HG03520 (cell line): ENCODE data around the gene ADARB2.
"Not testable (repeated sequence)": the region's sequence is repeated elsewhere in the genome, so short reads cannot be mapped to it uniquely, and the experiment has no call there.

Experiments used
- ATAC-seq: cut with Tn5 transposase; IDR thresholded peaks from one replicate; pipeline ENCODE4 v1.9.1; 2021; ENCODE audit warnings: mild to moderate bottlenecking, moderate library complexity; ENCODE audit not compliant: unreplicated experiment

Gene ADARB2

GRCh38 chr10:1552406-1552805 lies 184.9 kb downstream of the ADARB2 start:
- no peak for ATAC-seq

DNA sequence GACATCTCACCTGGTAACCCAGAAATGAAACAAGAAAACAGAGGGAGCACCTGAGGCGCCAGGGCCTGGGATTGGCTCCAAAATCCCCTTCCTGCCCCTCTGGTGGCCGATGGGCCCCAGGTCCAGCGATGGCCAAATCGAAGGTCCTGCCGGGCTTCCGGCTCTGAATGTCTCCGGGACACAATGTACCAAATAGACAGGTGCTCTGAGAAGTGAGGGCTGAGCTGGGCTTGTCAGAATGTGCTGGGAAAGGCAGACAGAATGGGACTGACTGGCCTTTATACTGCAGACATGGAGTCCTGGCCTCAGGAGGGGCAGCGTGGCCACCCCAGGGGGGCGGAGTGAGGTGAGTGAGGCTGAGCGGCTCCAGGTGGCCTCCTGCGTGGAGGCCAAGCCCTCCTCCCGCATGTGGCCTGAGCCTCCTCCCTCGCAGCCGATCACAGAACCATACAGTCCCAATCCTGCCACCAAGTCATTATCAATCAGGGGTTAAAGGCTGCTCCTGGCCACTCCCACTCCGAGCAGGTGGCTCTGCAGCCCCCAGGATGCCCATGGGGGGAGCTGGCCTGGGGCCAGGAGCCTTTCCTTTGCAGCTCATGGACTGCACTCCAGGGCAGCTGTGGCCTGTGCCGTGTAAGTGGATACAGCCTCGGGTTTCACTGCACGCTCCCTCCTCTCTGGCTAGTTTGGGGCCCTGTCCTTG lies 185.5 kb downstream of the ADARB2 start:
- ATAC-seq = no peak

DNA sequence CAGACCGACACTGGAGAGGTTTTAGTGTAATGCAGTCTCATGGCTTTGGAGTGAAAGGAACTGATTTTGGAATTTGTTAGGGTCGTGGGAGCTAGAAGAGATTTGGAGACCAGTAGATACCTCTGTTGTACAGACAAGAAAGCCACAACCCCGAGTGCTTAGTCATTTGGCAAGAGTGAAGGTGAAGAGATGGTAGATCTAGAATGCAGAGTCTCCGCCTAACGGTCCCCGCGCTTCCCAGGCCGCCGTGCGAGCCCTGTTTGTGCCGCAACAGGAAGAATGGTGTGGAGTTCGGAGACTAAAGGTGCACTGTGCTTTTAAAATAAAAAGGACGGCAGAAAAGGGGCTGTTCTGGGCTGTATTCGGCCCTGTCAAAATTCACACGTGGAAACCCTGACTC lies 186.7 kb downstream of the ADARB2 start:
- no peak for ATAC-seq

GRCh38 chr10:1550291-1550595 lies 187.1 kb downstream of the ADARB2 start:
- ATAC-seq = no peak

GRCh38 chr10:1549591-1550290 lies 187.6 kb downstream of the ADARB2 start:
- no peak for ATAC-seq

DNA sequence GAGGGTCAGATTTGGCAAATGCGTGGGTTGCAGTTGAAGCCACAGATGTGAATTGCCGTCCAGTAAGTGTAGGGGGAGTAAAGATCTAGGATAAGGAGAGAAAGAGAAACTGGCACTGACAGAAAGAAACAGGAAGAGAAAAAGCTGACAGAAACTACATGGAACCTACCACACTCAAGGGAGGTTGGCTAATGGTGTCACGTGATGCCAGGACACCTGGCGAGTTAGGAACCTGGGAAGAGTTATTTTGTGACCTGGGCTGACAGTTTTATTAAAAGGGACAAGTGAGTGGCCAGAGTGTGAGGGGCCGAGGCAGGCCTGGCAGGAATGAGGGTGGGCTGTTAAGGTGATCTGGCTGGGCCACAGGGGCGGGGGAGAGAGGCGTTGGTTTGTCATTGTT lies 188.7 kb downstream of the ADARB2 start:
- ATAC-seq = no peak

- no peak for ATAC-seq
Observed at GRCh38 chr10:1548146-1548545, 189.2 kb downstream of the ADARB2 start.

- ATAC-seq = no peak
Observed at GRCh38 chr10:1546431-1547110, 190.8 kb downstream of the ADARB2 start.

DNA sequence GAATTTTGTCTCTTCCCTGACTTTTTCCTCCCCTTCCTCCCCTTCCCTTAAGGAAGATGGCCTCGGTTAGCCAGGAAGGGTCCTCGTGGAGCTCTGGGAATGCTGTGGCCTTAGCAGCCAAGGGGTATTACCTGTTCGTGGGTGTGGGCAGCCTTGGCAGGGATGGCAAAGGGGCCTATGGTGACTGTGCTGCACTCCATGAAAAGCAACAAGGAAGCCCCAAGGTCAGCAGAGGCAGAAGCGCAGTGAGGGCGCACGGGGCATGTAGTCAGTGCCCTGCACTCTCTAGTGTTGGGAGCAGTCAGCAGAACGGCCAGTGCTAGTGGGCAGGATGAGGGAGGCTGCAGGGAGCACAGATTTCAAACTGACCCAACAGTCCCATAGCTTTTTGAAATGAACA lies 191.8 kb downstream of the ADARB2 start:
- ATAC-seq = no peak

DNA sequence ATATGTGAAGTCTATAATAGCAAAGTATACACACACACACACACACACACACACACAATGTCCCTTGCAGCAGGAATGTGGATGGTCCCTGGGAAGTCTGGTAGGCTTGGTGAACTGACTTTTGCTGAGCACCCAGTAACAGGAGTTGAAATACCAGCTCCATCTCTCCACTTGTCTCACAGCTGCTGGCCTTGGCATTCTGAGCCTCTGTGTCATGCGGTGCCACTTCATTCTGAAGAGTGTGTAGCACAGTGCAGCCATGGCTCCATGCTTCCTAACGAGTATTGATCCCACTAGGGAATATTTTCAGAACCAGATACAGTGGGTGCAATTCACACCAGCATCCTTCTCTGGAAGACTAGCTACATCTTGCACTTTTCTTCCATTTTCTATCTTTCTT lies 192.4 kb downstream of the ADARB2 start:
- no peak for ATAC-seq

GRCh38 chr10:1544209-1544673 lies 193.1 kb downstream of the ADARB2 start:
- no peak for ATAC-seq

- no peak for ATAC-seq
Observed at GRCh38 chr10:1543596-1543995, 193.7 kb downstream of the ADARB2 start.

DNA sequence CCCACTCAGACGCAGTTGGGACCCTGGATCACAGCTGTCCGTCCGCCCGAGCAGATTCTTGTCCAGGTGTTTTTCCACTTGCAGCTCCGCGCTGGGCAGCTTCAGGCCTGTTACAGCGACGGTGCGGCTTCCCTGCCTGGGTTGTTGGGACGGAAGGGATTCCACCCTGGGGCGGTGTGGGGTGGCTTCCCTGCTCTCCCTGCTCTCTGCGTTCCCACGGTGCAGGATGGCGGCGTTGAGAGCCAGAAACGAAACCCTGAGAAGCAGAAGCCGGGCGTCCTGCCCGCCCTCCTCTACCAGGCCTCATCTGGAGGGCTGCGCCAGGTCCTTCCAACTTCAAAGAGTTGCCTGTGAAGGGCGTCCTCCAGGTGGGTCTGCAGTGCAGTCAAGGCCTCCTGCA lies 194.4 kb downstream of the ADARB2 start:
- no peak for ATAC-seq

DNA sequence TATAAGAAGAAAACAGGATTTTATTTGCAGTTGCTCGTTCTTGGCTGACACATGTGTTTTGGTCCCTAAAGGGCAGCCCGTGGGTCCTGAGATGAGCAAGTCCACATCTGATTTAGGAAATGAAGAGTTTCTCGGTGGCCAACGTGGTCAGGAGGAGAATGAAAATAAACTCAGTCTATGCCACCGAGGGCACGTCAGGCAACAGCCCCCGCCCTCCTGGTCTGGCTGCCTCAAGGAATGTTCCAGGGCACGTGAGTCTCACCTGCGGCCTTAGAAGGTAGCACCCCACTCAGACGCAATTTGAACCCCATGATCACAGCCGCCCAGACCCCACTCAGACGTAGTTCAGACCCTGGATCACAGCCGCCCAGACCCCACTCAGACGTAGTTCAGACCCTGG lies 197.2 kb downstream of the ADARB2 start:
- no peak for ATAC-seq

GRCh38 chr10:1539216-1539615 lies 198.1 kb downstream of the ADARB2 start:
- ATAC-seq = no peak

DNA sequence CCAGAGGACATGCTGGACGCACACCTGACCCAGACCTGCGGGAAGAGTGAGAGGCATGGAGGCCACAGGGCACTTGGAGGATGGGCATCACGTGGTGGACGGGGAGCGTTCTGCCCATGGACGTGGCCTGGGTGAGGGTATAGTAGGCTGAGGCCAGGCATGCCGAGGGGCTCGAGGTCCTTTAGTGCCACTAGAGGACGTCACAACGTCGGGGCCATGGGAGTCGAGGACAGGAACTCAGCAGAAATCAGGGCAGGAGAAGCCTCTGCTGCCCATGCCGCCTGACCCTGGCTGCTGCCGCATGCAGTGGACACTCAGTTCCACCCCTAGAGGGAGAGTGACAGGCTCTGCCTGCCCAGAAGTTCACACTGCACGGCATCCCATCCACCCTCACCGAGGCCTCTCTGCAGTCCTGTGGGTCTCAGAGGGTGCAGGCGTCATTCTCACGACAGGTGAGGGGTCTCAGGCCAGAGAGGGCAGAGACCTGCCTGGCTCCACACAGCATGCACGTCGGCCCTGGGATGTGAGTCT lies 198.7 kb downstream of the ADARB2 start:
- ATAC-seq = no peak

DNA sequence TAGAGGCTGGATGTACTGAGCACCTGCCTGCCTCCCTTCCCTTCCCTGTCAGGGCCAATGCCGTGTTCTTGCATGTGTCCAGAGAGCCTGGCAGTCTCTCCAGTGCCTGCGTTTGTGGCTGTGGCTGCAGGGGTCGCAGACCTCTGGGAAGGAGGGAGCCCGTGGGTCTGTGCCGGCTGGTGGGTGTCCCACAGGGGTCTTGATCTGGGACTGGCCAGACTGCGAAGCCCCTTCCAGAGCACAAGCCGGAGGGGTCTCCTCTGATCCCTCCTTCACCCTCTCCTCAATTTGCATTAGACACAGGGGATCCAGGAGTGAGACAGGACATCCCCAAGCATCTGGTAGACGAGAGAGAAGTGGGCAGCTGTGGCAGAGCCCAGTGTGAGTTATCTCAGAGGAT lies 199.2 kb downstream of the ADARB2 start:
- no peak for ATAC-seq

DNA sequence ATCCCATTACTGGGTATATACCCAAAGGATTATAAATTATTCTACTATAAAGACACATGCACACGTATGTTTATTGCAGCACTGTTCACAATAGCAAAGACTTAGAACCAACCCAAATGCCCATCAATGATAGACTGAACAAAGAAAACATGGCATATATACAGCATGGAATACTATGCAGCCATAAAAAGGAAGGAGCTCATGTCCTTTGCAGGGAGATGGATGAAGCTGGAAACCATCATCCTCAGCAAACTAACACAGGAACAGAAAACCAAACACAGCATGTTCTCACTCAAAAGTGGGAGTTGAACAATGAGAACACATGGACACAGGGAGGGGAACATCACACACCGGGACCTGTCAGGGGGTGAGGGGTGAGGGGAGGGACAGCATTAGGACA lies 199.9 kb downstream of the ADARB2 start:
- not testable (repeated sequence) for ATAC-seq

DNA sequence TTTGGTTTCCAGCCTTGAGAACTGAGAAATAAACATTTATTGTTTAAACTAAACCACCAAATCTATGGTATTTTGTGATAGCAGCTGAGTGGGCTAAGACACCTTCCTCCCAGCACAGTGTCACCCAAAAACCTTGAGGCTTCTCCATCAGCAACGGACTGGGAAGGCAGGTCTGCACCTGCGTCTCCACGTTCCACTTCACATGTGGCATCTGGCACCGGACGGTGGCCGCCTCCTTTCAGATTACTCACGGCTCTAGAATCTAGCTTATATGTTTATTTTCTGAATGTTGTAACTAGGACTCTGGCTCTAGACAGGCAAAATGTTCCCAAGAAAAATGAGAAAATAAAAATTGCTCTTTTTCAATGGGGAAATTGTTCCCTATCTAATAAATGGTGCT lies 201.0 kb downstream of the ADARB2 start:
- no peak for ATAC-seq

DNA sequence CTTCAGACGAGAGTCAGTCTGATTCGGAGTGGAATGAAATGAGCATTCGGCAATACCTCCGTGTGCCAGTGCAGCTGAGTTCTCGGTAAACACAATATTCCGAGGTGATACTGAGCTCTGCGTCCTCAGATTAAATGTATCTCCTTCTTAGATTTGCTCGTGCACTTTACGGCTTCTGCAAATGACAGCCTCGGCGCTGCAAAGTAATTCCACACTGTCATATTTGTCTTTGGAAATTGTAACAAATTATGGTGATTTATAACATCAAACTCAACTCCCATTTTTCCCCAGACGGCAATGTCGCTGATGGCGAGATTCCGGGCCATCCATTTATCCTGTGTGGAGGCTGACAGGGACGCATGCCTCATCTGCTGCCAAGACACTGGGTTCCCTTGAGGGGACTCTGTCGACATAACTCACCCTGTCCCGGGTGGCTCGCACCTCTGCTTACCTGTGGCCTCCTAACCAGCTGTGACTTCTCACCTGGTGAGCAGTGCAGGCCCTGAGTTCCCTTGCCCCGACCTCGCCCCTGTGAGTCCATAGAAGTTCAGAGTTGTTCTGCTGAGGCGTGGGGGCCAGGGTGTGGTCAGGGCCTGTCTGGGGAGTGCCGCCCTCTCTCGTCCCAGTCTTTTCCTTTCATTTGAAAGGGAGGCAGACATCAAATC lies 201.9 kb downstream of the ADARB2 start:
- no peak for ATAC-seq

- no peak for ATAC-seq
Observed at GRCh38 chr10:1534820-1535219, 202.5 kb downstream of the ADARB2 start.
